ENCODE measurements around the gene HOXC9.

Gene HOXC9

DNA sequence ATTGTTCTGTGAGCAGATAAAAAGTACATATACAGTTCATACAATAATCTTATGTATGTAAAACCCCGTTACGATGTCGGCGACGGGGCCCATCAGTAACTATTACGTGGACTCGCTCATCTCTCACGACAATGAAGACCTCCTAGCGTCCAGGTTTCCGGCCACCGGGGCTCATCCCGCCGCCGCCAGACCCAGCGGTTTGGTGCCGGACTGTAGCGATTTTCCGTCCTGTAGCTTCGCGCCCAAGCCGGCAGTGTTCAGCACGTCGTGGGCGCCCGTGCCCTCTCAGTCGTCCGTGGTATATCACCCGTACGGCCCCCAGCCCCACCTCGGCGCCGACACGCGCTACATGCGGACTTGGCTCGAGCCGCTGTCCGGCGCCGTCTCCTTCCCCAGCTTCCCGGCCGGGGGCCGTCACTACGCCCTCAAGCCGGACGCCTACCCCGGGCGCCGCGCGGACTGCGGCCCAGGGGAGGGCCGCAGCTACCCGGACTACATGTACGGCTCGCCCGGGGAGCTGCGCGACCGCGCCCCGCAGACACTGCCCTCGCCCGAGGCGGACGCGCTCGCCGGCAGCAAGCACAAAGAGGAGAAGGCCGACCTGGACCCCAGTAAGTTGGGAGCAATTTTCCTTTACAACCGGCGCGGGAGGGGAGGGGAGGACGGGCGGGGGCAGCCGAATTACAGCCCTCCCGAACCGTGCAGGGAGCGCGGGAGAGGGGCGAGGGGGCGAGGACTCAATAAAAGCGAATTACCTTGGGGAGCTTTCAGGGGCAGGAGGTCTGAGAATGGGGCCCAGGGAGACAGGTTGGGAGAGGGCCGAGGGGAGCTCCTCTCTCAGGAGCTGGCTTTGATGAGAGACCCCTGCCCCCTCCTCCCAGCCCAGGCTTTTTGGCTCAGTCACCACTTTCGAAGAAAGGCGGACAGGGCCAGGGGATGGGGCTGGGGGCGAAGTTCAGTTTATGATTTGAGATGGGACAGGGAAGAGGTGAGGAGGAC is at the start of gene HOXC9:
Gene HOXC9 (plus strand): TSS at position 46 of the 999 bp plus-strand sequence. CDS start 28 bp downstream, at position 74.
- Histone ChIP-seq H2AFZ (ENCODE audit: low read depth, low read length) (peak within 1 kb of the TSS; percentile 57), H3K4me1 (ENCODE audit: insufficient read depth, low read length) (peaks cover 3% of the 10 kb centered on the region), H3K36me3 (ENCODE audit: insufficient read depth, low read length) (no peaks in the 10 kb centered on the region), H3K4me3 (ENCODE audit: low read length) (peak within 1 kb of the TSS; percentile 1), H3K9me3 (ENCODE audit: low read length) (no peaks in the 10 kb centered on the region), H3K27me3 (ENCODE audit: insufficient read depth, low read length) (peaks cover 99% of the 10 kb centered on the region)

DNA sequence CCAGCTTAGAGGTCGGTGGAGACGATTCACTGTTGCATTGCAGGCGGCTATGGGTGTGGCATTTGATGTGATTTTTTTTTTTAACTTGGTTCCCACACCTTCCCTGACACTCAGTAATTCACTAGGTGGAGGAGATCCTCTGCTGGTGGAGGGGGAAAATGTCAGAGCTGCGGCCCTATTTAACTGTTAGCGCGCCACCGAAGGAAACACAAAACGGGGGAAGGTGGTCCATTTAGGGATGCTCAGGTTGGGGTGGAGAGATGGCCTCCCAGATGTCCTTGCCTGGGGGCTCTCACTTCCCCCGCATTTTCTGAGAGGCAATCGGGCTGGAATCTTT is 49.6 kb upstream of the HOXC9 start:
- H2AFZ ChIP-seq (ENCODE audit: low read depth, low read length): no peak overlapping the region
- H3K9me3 ChIP-seq (ENCODE audit: low read length): peaks cover 5% of the 10 kb centered on the region
- peaks cover 98% of the 10 kb centered on the region for H3K27me3 ChIP-seq (ENCODE audit: insufficient read depth, low read length)
- no peaks in the 10 kb centered on the region for H3K4me1 ChIP-seq (ENCODE audit: insufficient read depth, low read length)
- no peaks in the 10 kb centered on the region for H3K36me3 ChIP-seq (ENCODE audit: insufficient read depth, low read length)
- H3K4me3 ChIP-seq (ENCODE audit: low read length): no peak overlapping the region

GRCh38 chr12:53950789-53951576 is 49.0 kb upstream of the HOXC9 start:
- H3K4me3 ChIP-seq (ENCODE audit: low read length): no peak overlapping the region
- H3K4me1 ChIP-seq (ENCODE audit: insufficient read depth, low read length): no peaks in the 10 kb centered on the region
- peaks cover 98% of the 10 kb centered on the region for H3K27me3 ChIP-seq (ENCODE audit: insufficient read depth, low read length)
- H3K36me3 ChIP-seq (ENCODE audit: insufficient read depth, low read length): no peaks in the 10 kb centered on the region
- H3K9me3 ChIP-seq (ENCODE audit: low read length): peaks cover 5% of the 10 kb centered on the region
- no peak overlapping the region for H2AFZ ChIP-seq (ENCODE audit: low read depth, low read length)

- Histone ChIP-seq H3K4me1 (ENCODE audit: insufficient read depth, low read length) (no peaks in the 10 kb centered on the region), H3K27me3 (ENCODE audit: insufficient read depth, low read length) (peaks cover 98% of the 10 kb centered on the region), H3K9me3 (ENCODE audit: low read length) (peaks cover 5% of the 10 kb centered on the region), H3K36me3 (ENCODE audit: insufficient read depth, low read length) (no peaks in the 10 kb centered on the region), H3K4me3 (ENCODE audit: low read length) (no peak overlapping the region), H2AFZ (ENCODE audit: low read depth, low read length) (no peak overlapping the region)
Observed at GRCh38 chr12:53951577-53952334, 48.2 kb upstream of the HOXC9 start.

GRCh38 chr12:53952335-53952694 is 47.6 kb upstream of the HOXC9 start:
- Histone ChIP-seq H3K4me1 (ENCODE audit: insufficient read depth, low read length) (no peaks in the 10 kb centered on the region), H3K36me3 (ENCODE audit: insufficient read depth, low read length) (no peaks in the 10 kb centered on the region), H3K27me3 (ENCODE audit: insufficient read depth, low read length) (peaks cover 100% of the 10 kb centered on the region), H3K9me3 (ENCODE audit: low read length) (peaks cover 5% of the 10 kb centered on the region), H2AFZ (ENCODE audit: low read depth, low read length) (no peak overlapping the region), H3K4me3 (ENCODE audit: low read length) (no peak overlapping the region)

DNA sequence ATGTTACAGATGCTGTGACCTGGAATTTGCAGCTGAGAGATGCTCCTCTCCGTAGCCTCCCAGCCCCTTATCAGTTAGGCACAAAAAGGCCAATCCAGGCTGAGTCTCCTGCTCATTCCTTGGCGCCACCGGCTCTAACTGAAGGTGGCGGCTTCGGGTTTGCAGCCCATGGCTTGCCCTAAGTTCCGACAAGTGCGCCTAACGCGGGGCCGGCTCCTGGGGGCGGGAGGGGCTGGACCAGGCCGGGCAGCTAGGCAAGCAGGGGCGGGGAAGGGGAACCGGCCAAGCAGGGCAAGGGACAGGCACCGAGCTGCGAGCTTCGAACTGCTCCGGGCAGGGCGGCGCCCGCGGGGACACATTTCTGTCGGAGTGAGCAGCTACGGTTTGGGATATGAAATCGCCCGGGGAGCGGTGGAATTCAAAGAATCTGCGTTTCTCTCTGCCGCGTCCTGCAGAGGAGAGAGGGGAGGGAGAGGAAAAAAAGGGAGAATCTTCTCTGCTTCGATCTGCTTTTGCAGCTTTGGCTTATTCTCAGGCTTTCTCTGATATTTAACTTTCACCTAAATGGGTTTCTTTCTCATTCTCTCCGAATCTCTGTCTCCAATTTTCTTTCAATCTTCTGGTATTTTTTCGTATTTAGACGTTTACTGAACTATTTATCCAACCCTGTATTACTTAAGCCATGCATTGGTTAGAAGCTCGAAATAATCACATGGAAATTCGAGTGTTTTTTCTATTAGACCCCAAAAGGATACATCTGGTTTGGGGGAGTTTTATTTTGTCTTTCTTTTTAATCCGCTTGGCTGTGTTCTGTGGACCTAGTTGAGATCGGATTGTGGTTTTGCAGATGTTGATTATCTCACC is 46.9 kb upstream of the HOXC9 start:
- Histone ChIP-seq H3K27me3 (ENCODE audit: insufficient read depth, low read length) (peaks cover 100% of the 10 kb centered on the region), H2AFZ (ENCODE audit: low read depth, low read length) (no peak overlapping the region), H3K36me3 (ENCODE audit: insufficient read depth, low read length) (no peaks in the 10 kb centered on the region), H3K4me3 (ENCODE audit: low read length) (no peak overlapping the region), H3K9me3 (ENCODE audit: low read length) (peaks cover 5% of the 10 kb centered on the region), H3K4me1 (ENCODE audit: insufficient read depth, low read length) (no peaks in the 10 kb centered on the region)

- H3K4me3 ChIP-seq (ENCODE audit: low read length): no peak overlapping the region
- H3K9me3 ChIP-seq (ENCODE audit: low read length): peaks cover 5% of the 10 kb centered on the region
- H3K27me3 ChIP-seq (ENCODE audit: insufficient read depth, low read length): peaks cover 99% of the 10 kb centered on the region
- H2AFZ ChIP-seq (ENCODE audit: low read depth, low read length): no peak overlapping the region
- no peaks in the 10 kb centered on the region for H3K4me1 ChIP-seq (ENCODE audit: insufficient read depth, low read length)
- H3K36me3 ChIP-seq (ENCODE audit: insufficient read depth, low read length): no peaks in the 10 kb centered on the region
Observed at GRCh38 chr12:53953831-53954693, 45.9 kb upstream of the HOXC9 start.

DNA sequence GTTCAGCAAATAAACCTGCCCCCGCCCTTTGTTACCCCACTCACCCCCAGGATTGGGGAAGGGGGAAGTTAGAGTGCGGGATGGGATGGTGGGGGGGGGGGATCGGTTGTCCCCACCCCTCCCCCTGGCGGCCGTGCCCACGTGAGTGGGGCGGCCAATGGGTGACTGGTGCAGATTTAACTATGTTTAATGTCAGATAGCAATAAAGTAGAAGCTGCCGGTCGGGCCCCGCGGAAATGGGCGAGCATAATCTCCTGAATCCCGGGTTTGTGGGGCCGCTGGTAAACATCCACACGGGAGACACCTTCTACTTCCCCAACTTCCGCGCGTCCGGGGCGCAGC is 45.3 kb upstream of the HOXC9 start, which contains the start of gene HOXC12:
Gene HOXC12 (plus strand): TSS at position 210 of the 342 bp plus-strand sequence. CDS start 27 bp downstream, at position 237.
- no peaks in the 10 kb centered on the region for H3K36me3 ChIP-seq (ENCODE audit: insufficient read depth, low read length)

DNA sequence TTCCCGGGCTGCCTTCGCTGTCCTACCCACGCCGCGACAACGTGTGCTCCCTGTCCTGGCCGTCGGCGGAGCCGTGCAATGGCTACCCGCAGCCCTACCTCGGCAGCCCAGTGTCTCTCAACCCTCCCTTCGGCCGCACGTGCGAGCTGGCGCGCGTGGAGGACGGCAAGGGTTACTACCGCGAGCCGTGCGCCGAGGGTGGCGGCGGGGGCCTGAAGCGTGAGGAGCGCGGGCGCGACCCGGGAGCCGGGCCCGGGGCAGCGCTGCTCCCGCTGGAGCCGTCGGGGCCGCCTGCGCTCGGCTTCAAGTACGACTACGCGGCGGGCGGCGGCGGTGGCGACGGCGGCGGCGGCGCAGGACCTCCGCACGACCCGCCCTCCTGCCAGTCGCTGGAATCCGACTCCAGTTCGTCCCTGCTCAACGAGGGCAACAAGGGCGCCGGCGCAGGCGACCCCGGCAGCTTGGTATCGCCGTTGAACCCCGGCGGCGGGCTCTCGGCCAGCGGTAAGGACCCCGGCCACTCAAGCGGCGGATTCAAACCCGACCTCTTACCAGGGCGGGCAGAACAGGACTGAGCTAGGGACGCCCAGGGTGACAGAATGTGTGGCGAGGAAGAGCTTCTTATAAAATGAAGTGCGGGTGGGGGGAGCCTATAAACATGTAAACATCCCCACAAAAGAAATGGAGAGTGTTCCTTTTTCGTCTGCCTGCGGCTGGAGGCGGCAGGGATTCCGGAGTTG is 44.8 kb upstream of the HOXC9 start:
- Histone ChIP-seq H3K4me3 (ENCODE audit: low read length) (no peak overlapping the region), H2AFZ (ENCODE audit: low read depth, low read length) (no peak overlapping the region), H3K9me3 (ENCODE audit: low read length) (peaks cover 6% of the 10 kb centered on the region), H3K36me3 (ENCODE audit: insufficient read depth, low read length) (no peaks in the 10 kb centered on the region), H3K27me3 (ENCODE audit: insufficient read depth, low read length) (peaks cover 99% of the 10 kb centered on the region), H3K4me1 (ENCODE audit: insufficient read depth, low read length) (no peaks in the 10 kb centered on the region)

More for the DNA sequence above, 45.3 kb upstream of the HOXC9 start, which contains the start of gene HOXC12:
- peaks cover 99% of the 10 kb centered on the region for H3K27me3 ChIP-seq (ENCODE audit: insufficient read depth, low read length)
- H3K4me1 ChIP-seq (ENCODE audit: insufficient read depth, low read length): no peaks in the 10 kb centered on the region
- peaks cover 6% of the 10 kb centered on the region for H3K9me3 ChIP-seq (ENCODE audit: low read length)
- H3K4me3 ChIP-seq (ENCODE audit: low read length): no peak within 1 kb of the TSS
- H2AFZ ChIP-seq (ENCODE audit: low read depth, low read length): no peak within 1 kb of the TSS

DNA sequence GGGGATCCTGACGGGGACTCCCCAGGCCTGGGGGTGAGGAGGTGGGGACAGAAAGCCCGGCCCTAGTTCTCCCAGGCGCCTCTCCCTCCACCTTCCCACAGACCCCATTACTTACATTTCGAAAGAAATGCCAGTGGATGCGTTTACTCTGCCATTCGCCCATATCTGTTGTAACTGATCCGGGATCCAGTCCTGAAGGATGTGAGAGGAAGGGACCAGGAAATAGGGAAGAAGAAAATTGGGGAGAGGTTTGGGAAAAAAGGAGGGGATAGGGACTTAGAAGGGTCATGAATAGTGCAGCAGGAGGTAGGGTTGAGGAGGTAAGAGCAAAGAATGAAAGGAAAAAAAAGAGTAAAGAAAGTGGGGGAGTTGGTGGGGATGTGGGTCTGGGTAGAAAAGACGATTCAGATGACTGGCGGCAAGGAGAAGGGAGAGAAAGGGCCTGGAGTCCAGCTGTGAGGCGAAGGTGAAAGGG is 44.1 kb upstream of the HOXC9 start:
- Histone ChIP-seq H3K9me3 (ENCODE audit: low read length) (peaks cover 4% of the 10 kb centered on the region), H3K27me3 (ENCODE audit: insufficient read depth, low read length) (peaks cover 99% of the 10 kb centered on the region), H3K4me1 (ENCODE audit: insufficient read depth, low read length) (no peaks in the 10 kb centered on the region), H3K4me3 (ENCODE audit: low read length) (no peak overlapping the region), H3K36me3 (ENCODE audit: insufficient read depth, low read length) (no peaks in the 10 kb centered on the region), H2AFZ (ENCODE audit: low read depth, low read length) (no peak overlapping the region)

Data from neuron (in vitro differentiated cells).